ENCODE results near the gene PMS1. TPM values are rescaled to one million over a fixed set of nuclear protein-coding genes. Genes with fewer than 3 reads are reported as not detected.

The PMS1 gene
- total RNA-seq, 1 experiment from 2014 or later: 46.5 TPM

GRCh38 chr2:189762229-189762550 lies 22.1 kb upstream of the PMS1 start:
- intact Hi-C loops (cut with micrococcal nuclease; ENCODE audit: unreplicated experiment): loop anchor here (5.0 kb wide), 1 partner anchor 100 kb away; the partner anchor contains the start of gene ASNSD1
- Histone ChIP-seq H3K4me3 (ENCODE audit: low read depth, low read length, poor library complexity, severe bottlenecking) (peak overlapping the region; percentile 76), H3K27me3 (replicated peaks; ENCODE audit: insufficient read depth, low read depth, low read length, poor library complexity) (no peaks in the 10 kb centered on the region), H3K9me3 (ENCODE audit: low read depth, low read length, poor library complexity, severe bottlenecking) (no peaks in the 10 kb centered on the region), H3K4me1 (ENCODE audit: insufficient read depth, low read length, poor library complexity, severe bottlenecking) (peaks cover 10% of the 10 kb centered on the region), H3K27ac (ENCODE audit: low read depth, low read length, poor library complexity, severe bottlenecking) (peak overlapping the region; percentile 85), H3K36me3 (ENCODE audit: insufficient read depth, low read length, poor library complexity, severe bottlenecking) (no peaks in the 10 kb centered on the region)
- ChIA-PET POLR2A (ENCODE audit: low non-redundant PET) (interaction anchor here (0.6 kb wide), 1 partner anchor 126 kb away, joined by 4 read pairs; no protein-coding TSS in a partner anchor), CTCF (interaction anchor here (0.8 to 1.5 kb wide), 2 partner anchors 22 to 101 kb away, joined by 5 to 6 read pairs; partner anchors contain the start of genes ASNSD1, ORMDL1 and PMS1)
- DNase-seq (ENCODE audit: low spot score): no peak
- TSS peak; percentile 84 for BruUV-seq (replicated peaks)
- TF ChIP-seq EZH2 (IDR thresholded peaks at IDR 0.05; ENCODE audit: borderline replicate concordance, low read depth, low read length, poor library complexity, severe bottlenecking) (no peak), CTCF (conservative IDR thresholded peaks at IDR 0.05; ENCODE audit: low read depth, low read length) (no peak)

- ChIA-PET CTCF (interaction anchor here (0.5 to 1.5 kb wide), 3 partner anchors 21 to 102 kb away, joined by 3 to 6 read pairs (median 5); partner anchors contain the start of genes ASNSD1, ORMDL1 and PMS1), POLR2A (ENCODE audit: low non-redundant PET) (interaction anchor here (0.6 to 0.7 kb wide), 4 partner anchors 126 to 937 kb away, joined by 4 to 14 read pairs (median 6); no protein-coding TSS in a partner anchor)
- BruUV-seq (replicated peaks): TSS peak; percentile 90
- peak within 1 kb of the TSS; percentile 76 for H3K4me3 ChIP-seq (ENCODE audit: low read depth, low read length, poor library complexity, severe bottlenecking)
- intact Hi-C loops (cut with micrococcal nuclease; ENCODE audit: unreplicated experiment): loop anchor here (5.0 kb wide), 1 partner anchor 100 kb away; the partner anchor contains the start of gene ASNSD1
- H3K27ac ChIP-seq (ENCODE audit: low read depth, low read length, poor library complexity, severe bottlenecking): peak within 1 kb of the TSS; percentile 85
- no peaks in the 10 kb centered on the region for H3K27me3 ChIP-seq (replicated peaks; ENCODE audit: insufficient read depth, low read depth, low read length, poor library complexity)
- no peaks in the 10 kb centered on the region for H3K36me3 ChIP-seq (ENCODE audit: insufficient read depth, low read length, poor library complexity, severe bottlenecking)
- peak; percentile 79 for TF ChIP-seq CTCF (conservative IDR thresholded peaks at IDR 0.05; ENCODE audit: low read depth, low read length)
- no peak for TF ChIP-seq EZH2 (IDR thresholded peaks at IDR 0.05; ENCODE audit: borderline replicate concordance, low read depth, low read length, poor library complexity, severe bottlenecking)
- peak; percentile 95 for DNase-seq (ENCODE audit: low spot score)
- H3K4me1 ChIP-seq (ENCODE audit: insufficient read depth, low read length, poor library complexity, severe bottlenecking): peaks cover 10% of the 10 kb centered on the region
- H3K9me3 ChIP-seq (ENCODE audit: low read depth, low read length, poor library complexity, severe bottlenecking): no peaks in the 10 kb centered on the region
Measured at GRCh38 chr2:189762551-189763298, 21.5 kb upstream of the PMS1 start, which contains the start of gene OSGEPL1. Gene OSGEPL1, minus strand, starts transcription at chr2:189762792. Its CDS starts 1,152 bp downstream, at chr2:189761640.

- Histone ChIP-seq H3K4me1 (ENCODE audit: insufficient read depth, low read length, poor library complexity, severe bottlenecking) (peaks cover 10% of the 10 kb centered on the region), H3K4me3 (ENCODE audit: low read depth, low read length, poor library complexity, severe bottlenecking) (no peak overlapping the region), H3K9me3 (ENCODE audit: low read depth, low read length, poor library complexity, severe bottlenecking) (no peaks in the 10 kb centered on the region), H3K27me3 (replicated peaks; ENCODE audit: insufficient read depth, low read depth, low read length, poor library complexity) (no peaks in the 10 kb centered on the region), H3K36me3 (ENCODE audit: insufficient read depth, low read length, poor library complexity, severe bottlenecking) (no peaks in the 10 kb centered on the region), H3K27ac (ENCODE audit: low read depth, low read length, poor library complexity, severe bottlenecking) (no peak overlapping the region)
- no peak for DNase-seq (ENCODE audit: low spot score)
- intact Hi-C loops (cut with micrococcal nuclease; ENCODE audit: unreplicated experiment): loop anchor here (5.0 kb wide), 1 partner anchor 102 kb away; the partner anchor contains the start of gene ASNSD1
- ChIA-PET POLR2A (ENCODE audit: low non-redundant PET) (no interaction called here), CTCF (no interaction called here)
- TF ChIP-seq CTCF (conservative IDR thresholded peaks at IDR 0.05; ENCODE audit: low read depth, low read length): no peak; the same call in 1 of the 2 replicates
- no peak for TF ChIP-seq EZH2 (IDR thresholded peaks at IDR 0.05; ENCODE audit: borderline replicate concordance, low read depth, low read length, poor library complexity, severe bottlenecking)
- BruUV-seq (replicated peaks): no TSS peak
Measured at GRCh38 chr2:189763908-189764661, 20.2 kb upstream of the PMS1 start.

Data from A673 (cell line).